Measurements from ENCODE around the gene SEMA4G.

GRCh38 chr10:100981178-100981772 lies 12.0 kb downstream of the SEMA4G start:
- TF ChIP-seq ZNF529 (tag by site-specific recombination; IDR thresholded peaks at IDR 0.05; ENCODE audit: insufficient replicate concordance) (no peak), CTCF (tag by site-specific recombination; IDR thresholded peaks at IDR 0.05) (no peak), ELK4 (IDR thresholded peaks at IDR 0.05; ENCODE audit: borderline replicate concordance, low read depth, low read length) (no peak), KLF16 (tag by site-specific recombination; IDR thresholded peaks at IDR 0.05) (no peak), ZNF24 (tag by site-specific recombination; IDR thresholded peaks at IDR 0.05) (no peak), REPIN1 (tag by site-specific recombination; IDR thresholded peaks at IDR 0.05; ENCODE audit: low read depth) (no peak), ZNF473 (tag by site-specific recombination; IDR thresholded peaks at IDR 0.05) (no peak), ZNF280D (tag by site-specific recombination; IDR thresholded peaks at IDR 0.05) (no peak), ZNF704 (tag by site-specific recombination; IDR thresholded peaks at IDR 0.05) (no peak), ZNF416 (tag by site-specific recombination; IDR thresholded peaks at IDR 0.05) (no peak)

Data from HEK293 (cell line).